Mesenchymal stem cell (in vitro differentiated cells and primary cell): ENCODE measurements around the gene CPT1C.

Experiments used
- DNase-seq: peaks from one replicate; pipeline ENCODE4 v3.0.0-alpha.2; 2013
- H2AFZ ChIP-seq: one replicate; pipeline ENCODE4 v1.6.1; 2013; ENCODE audit warnings: low read depth, mild to moderate bottlenecking, control low read depth, inconsistent platforms, low read length, moderate library complexity
- H2AK5ac ChIP-seq: 2 replicates; pipeline ENCODE4 v1.6.1; 2013; ENCODE audit warnings: low read length, moderate library complexity, mild to moderate bottlenecking, inconsistent platforms; ENCODE audit not compliant: severe bottlenecking
- H2BK120ac ChIP-seq: one replicate; pipeline ENCODE4 v1.6.1; 2013; ENCODE audit warnings: low read depth, mild to moderate bottlenecking, inconsistent platforms, low read length, moderate library complexity
- H2BK12ac ChIP-seq, 2 experiments: one replicate each; pipeline ENCODE4 v1.6.1; 2013; ENCODE audit warnings: inconsistent platforms in 2 of 2, low read length in 2 of 2, mild to moderate bottlenecking in 2 of 2, moderate library complexity in 2 of 2, control low read depth in 1 of 2
- H2BK15ac ChIP-seq: one replicate; pipeline ENCODE4 v1.6.1; 2013; ENCODE audit warnings: mild to moderate bottlenecking, low read depth, inconsistent platforms; ENCODE audit not compliant: poor library complexity, severe bottlenecking
- H2BK5ac ChIP-seq: 2 replicates; pipeline ENCODE4 v1.6.1; 2013; ENCODE audit warnings: low read depth, mild to moderate bottlenecking, low read length, control low read depth, inconsistent platforms; ENCODE audit not compliant: poor library complexity, severe bottlenecking
- H3K14ac ChIP-seq, 2 experiments: one replicate each; pipeline ENCODE4 v1.6.1; 2013; ENCODE audit warnings: inconsistent platforms in 2 of 2, low read length in 2 of 2, control low read depth in 1 of 2, mild to moderate bottlenecking in 1 of 2, moderate library complexity in 1 of 2
- H3K18ac ChIP-seq, 2 experiments: one replicate each; pipeline ENCODE4 v1.6.1; 2013; ENCODE audit warnings: inconsistent platforms in 2 of 2, low read length in 2 of 2, control low read depth in 1 of 2, low read depth in 1 of 2, mild to moderate bottlenecking in 1 of 2
- H3K23ac ChIP-seq, 2 experiments: one replicate each; pipeline ENCODE4 v1.6.1; 2013; ENCODE audit warnings: inconsistent platforms in 2 of 2, low read length in 2 of 2, mild to moderate bottlenecking in 2 of 2, moderate library complexity in 2 of 2, control low read depth in 1 of 2
- H3K27ac ChIP-seq: 2 replicates; pipeline ENCODE4 v1.5.1; 2013; ENCODE audit warnings: mild to moderate bottlenecking, moderate library complexity, low read length, control low read depth, inconsistent platforms; ENCODE audit not compliant: poor library complexity, severe bottlenecking
- H3K27me3 ChIP-seq, 2 experiments: 2 replicates each; pipeline versions ENCODE4 v1.6.1 to v1.7.0; 2013; ENCODE audit warnings: low read length in 2 of 2, mild to moderate bottlenecking in 2 of 2, moderate library complexity in 2 of 2, control low read depth in 1 of 2, inconsistent platforms in 1 of 2; ENCODE audit not compliant: control insufficient read depth in 1 of 2, insufficient read depth in 1 of 2
- H3K36me3 ChIP-seq, 2 experiments: 2 replicates each; pipeline versions ENCODE4 v1.6.1 to v1.7.0; 2013; ENCODE audit warnings: low read length in 2 of 2, control low read depth in 1 of 2, inconsistent platforms in 1 of 2, low read depth in 1 of 2, mild to moderate bottlenecking in 1 of 2; ENCODE audit not compliant: insufficient read depth in 2 of 2, control insufficient read depth in 1 of 2
- H3K4ac ChIP-seq, 2 experiments: one replicate each; pipeline ENCODE4 v1.6.1; 2013; ENCODE audit warnings: inconsistent platforms in 2 of 2, low read length in 2 of 2, mild to moderate bottlenecking in 2 of 2, moderate library complexity in 2 of 2, control low read depth in 1 of 2, low read depth in 1 of 2
- H3K4me1 ChIP-seq: 2 replicates; pipeline ENCODE4 v1.6.1; 2013; ENCODE audit warnings: low read depth, low read length, control low read depth; ENCODE audit not compliant: control insufficient read depth, insufficient read depth
- H3K4me2 ChIP-seq: 2 replicates; pipeline ENCODE4 v1.6.1; 2013; ENCODE audit warnings: low read length, mild to moderate bottlenecking, inconsistent platforms; ENCODE audit not compliant: poor library complexity, severe bottlenecking
- H3K4me3 ChIP-seq, 2 experiments: 2 replicates each; pipeline versions ENCODE4 v1.5.1 to v1.7.0; 2013; ENCODE audit warnings: low read length in 2 of 2, mild to moderate bottlenecking in 2 of 2, control low read depth in 1 of 2, low read depth in 1 of 2; ENCODE audit not compliant: insufficient read depth in 1 of 2
- H3K79me1 ChIP-seq: replicated peaks from 2 replicates; pipeline ENCODE4 v1.6.1; 2013; ENCODE audit warnings: mild to moderate bottlenecking, control low read depth, low read length, inconsistent platforms; ENCODE audit not compliant: poor library complexity, severe bottlenecking
- H3K9ac ChIP-seq: 2 replicates; pipeline ENCODE4 v1.7.0; 2013; ENCODE audit warnings: mild to moderate bottlenecking, low read length, moderate library complexity
- H3K9me3 ChIP-seq: 2 replicates; pipeline ENCODE4 v1.7.0; 2013; ENCODE audit warnings: mild to moderate bottlenecking, low read length; ENCODE audit not compliant: control insufficient read depth
- H4K8ac ChIP-seq: one replicate; pipeline ENCODE4 v1.6.1; 2013; ENCODE audit warnings: inconsistent platforms, mild to moderate bottlenecking, low read length, moderate library complexity
- H4K91ac ChIP-seq: one replicate; pipeline ENCODE4 v1.6.1; 2013; ENCODE audit warnings: mild to moderate bottlenecking, low read length, inconsistent platforms
- WGBS: methylation state at CpG from one replicate; pipeline ENCODE4 v1.1.7; 2013; ENCODE audit warnings: mixed read lengths; 5-methylcytosine and 5-hydroxymethylcytosine counted together

The CPT1C gene

GRCh38 chr19:49662011-49662410 is 28.9 kb upstream of the CPT1C start:
- Histone ChIP-seq H3K4me3 (no peak overlapping the region), H2BK15ac (no peak overlapping the region), H3K27me3 (no peaks in the 10 kb centered on the region), H3K27ac (no peak overlapping the region), H3K18ac (no peak overlapping the region), H3K4me1 (peaks cover 18% of the 10 kb centered on the region), H4K91ac (no peak overlapping the region), H3K9ac (no peak overlapping the region), H3K36me3 (peaks cover 58 to 64% of the 10 kb centered on the region in 2 experiments), H4K8ac (no peak overlapping the region), H2BK5ac (no peak overlapping the region), H2BK120ac (no peak overlapping the region), H3K23ac (no peak overlapping the region), H3K4me2 (no peak overlapping the region), H2AFZ (no peak overlapping the region), H2BK12ac (no peak overlapping the region), H3K14ac (no peak overlapping the region), H3K9me3 (no peaks in the 10 kb centered on the region), H3K79me1 (peaks cover 52% of the 10 kb centered on the region), H3K4ac (no peak overlapping the region), H2AK5ac (no peak overlapping the region)
- WGBS, result 88% methylated on average over 13 of the region's 16 CpGs
- DNase-seq, result no peak

- Histone ChIP-seq H3K27ac (no peak overlapping the region), H2BK15ac (peak overlapping the region; percentile 68), H3K4me2 (no peak overlapping the region), H2AK5ac (peak overlapping the region; percentile 63), H4K8ac (no peak overlapping the region), H3K23ac (no peak overlapping the region), H2BK12ac (no peak overlapping the region), H3K4ac (no peak overlapping the region), H3K36me3 (peaks cover 50 to 56% of the 10 kb centered on the region in 2 experiments), H3K79me1 (peaks cover 50% of the 10 kb centered on the region), H2BK5ac (no peak overlapping the region), H2AFZ (no peak overlapping the region), H3K9me3 (no peaks in the 10 kb centered on the region), H3K18ac (no peak overlapping the region), H3K4me3 (no peak overlapping the region), H3K4me1 (peaks cover 18% of the 10 kb centered on the region), H3K14ac (no peak overlapping the region), H3K27me3 (no peaks in the 10 kb centered on the region), H2BK120ac (no peak overlapping the region), H4K91ac (no peak overlapping the region), H3K9ac (no peak overlapping the region)
- no peak for DNase-seq
- 96% methylated on average over 12 of the region's 12 CpGs for WGBS
These were observed 27.7 kb upstream of the CPT1C start for GRCh38 chr19:49663224-49663623.

GRCh38 chr19:49664171-49665035 is 26.5 kb upstream of the CPT1C start:
- Histone ChIP-seq H2AFZ (peak overlapping the region; percentile 64), H3K27me3 (no peaks in the 10 kb centered on the region), H3K9ac (peak overlapping the region; percentile 93), H4K91ac (no peak overlapping the region), H3K36me3 (peaks cover 45 to 50% of the 10 kb centered on the region in 2 experiments), H3K14ac (peak overlapping the region in 1 of 2 experiments; percentile 95), H3K4me2 (peak overlapping the region; percentile 89), H3K4ac (peak overlapping the region in 1 of 2 experiments; percentile 83), H2BK12ac (peak overlapping the region in 1 of 2 experiments; percentile 21), H3K4me1 (peaks cover 18% of the 10 kb centered on the region), H2BK5ac (no peak overlapping the region), H4K8ac (peak overlapping the region; percentile 9), H3K9me3 (no peaks in the 10 kb centered on the region), H2BK15ac (peak overlapping the region; percentile 9), H2AK5ac (no peak overlapping the region), H3K4me3 (peak overlapping the region; percentile 67 to 97), H3K27ac (peak overlapping the region; percentile 97), H3K23ac (peak overlapping the region in 1 of 2 experiments; percentile 53), H2BK120ac (no peak overlapping the region), H3K18ac (peak overlapping the region; percentile 64 to 97), H3K79me1 (peaks cover 46% of the 10 kb centered on the region)
- WGBS, result under 1% methylated on average over 53 of the region's 53 CpGs
- DNase-seq, result peak; percentile 88

GRCh38 chr19:49665036-49665350 is 25.9 kb upstream of the CPT1C start:
- no peak overlapping the region for H2AFZ ChIP-seq
- peak overlapping the region; percentile 14 to 49 for H3K18ac ChIP-seq
- WGBS, result under 1% methylated on average over 7 of the region's 7 CpGs
- H3K4ac ChIP-seq, result peak overlapping the region in 1 of 2 experiments; percentile 42
- H2AK5ac ChIP-seq, result no peak overlapping the region
- peak overlapping the region in 1 of 2 experiments; percentile 64 for H3K14ac ChIP-seq
- peak overlapping the region; percentile 89 for H3K4me2 ChIP-seq
- peaks cover 43 to 47% of the 10 kb centered on the region in 2 experiments for H3K36me3 ChIP-seq
- no peak overlapping the region for H2BK12ac ChIP-seq
- H2BK120ac ChIP-seq, result no peak overlapping the region
- no peak overlapping the region for H2BK5ac ChIP-seq
- no peak overlapping the region for H3K23ac ChIP-seq
- no peak overlapping the region for H4K8ac ChIP-seq
- H3K9me3 ChIP-seq, result no peaks in the 10 kb centered on the region
- H3K27me3 ChIP-seq, result no peaks in the 10 kb centered on the region
- peaks cover 17% of the 10 kb centered on the region for H3K4me1 ChIP-seq
- no peak overlapping the region for H4K91ac ChIP-seq
- H3K9ac ChIP-seq, result peak overlapping the region; percentile 93
- no peak overlapping the region for H2BK15ac ChIP-seq
- DNase-seq, result no peak
- peak overlapping the region; percentile 67 to 97 for H3K4me3 ChIP-seq
- H3K27ac ChIP-seq, result peak overlapping the region; percentile 97
- H3K79me1 ChIP-seq, result peaks cover 45% of the 10 kb centered on the region
